Astrocyte of the cerebellum (primary cell): ENCODE results near the gene CFAP46.
"Not testable (repeated sequence)": the region's sequence is repeated elsewhere in the genome, so short reads cannot be mapped to it uniquely, and the experiment has no call there.

ENCODE experiments used
- DNase-seq: peaks from one replicate; pipeline ENCODE4 v3.0.0-alpha.2; 2011; ENCODE audit warnings: low read depth
- H3K4me3 ChIP-seq: 2 replicates; pipeline ENCODE4 v1.5.1; 2011; ENCODE audit warnings: mild to moderate bottlenecking, low read depth, low read length, moderate library complexity
- in situ Hi-C: cut with HindIII; loops from 2 replicates; pipeline ENCODE4 v1.10.0; 2017; ENCODE audit warnings: low sequenced_read_pairs
- TF ChIP-seq, protein P1 (sequence below): IDR thresholded peaks from 2 replicates; pipeline ENCODE4 v1.5.1; 2012; ENCODE audit warnings: low read length, low read depth, moderate library complexity, mild to moderate bottlenecking; ENCODE audit errors: missing control alignments

CFAP46 gene

DNA sequence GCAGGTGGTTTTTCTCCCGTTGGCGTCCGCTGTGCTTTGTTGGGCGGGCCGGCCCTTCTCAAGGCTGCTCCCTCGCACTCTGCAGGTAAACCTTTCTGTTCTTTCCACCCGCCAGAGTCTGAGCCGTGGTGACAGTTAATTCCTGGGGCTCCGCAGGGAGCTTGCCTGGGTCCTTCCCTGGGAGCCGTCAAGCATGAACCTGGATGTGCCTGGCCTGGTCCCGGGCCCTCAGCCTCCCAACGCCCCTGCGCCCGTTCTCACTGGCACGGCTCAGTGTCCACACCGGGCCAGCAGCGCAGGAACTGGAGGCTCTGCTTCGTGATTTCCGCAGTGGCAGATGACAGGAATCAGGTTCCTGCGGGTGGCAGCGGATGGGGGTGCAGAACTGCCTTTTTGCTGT lies 145.5 kb downstream of the CFAP46 start:
- no peak overlapping the region for H3K4me3 ChIP-seq
- TF ChIP-seq, protein P1, sequence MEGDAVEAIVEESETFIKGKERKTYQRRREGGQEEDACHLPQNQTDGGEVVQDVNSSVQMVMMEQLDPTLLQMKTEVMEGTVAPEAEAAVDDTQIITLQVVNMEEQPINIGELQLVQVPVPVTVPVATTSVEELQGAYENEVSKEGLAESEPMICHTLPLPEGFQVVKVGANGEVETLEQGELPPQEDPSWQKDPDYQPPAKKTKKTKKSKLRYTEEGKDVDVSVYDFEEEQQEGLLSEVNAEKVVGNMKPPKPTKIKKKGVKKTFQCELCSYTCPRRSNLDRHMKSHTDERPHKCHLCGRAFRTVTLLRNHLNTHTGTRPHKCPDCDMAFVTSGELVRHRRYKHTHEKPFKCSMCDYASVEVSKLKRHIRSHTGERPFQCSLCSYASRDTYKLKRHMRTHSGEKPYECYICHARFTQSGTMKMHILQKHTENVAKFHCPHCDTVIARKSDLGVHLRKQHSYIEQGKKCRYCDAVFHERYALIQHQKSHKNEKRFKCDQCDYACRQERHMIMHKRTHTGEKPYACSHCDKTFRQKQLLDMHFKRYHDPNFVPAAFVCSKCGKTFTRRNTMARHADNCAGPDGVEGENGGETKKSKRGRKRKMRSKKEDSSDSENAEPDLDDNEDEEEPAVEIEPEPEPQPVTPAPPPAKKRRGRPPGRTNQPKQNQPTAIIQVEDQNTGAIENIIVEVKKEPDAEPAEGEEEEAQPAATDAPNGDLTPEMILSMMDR, result no peak
- in situ Hi-C loops, result no loop called here
- DNase-seq, result no peak

DNA sequence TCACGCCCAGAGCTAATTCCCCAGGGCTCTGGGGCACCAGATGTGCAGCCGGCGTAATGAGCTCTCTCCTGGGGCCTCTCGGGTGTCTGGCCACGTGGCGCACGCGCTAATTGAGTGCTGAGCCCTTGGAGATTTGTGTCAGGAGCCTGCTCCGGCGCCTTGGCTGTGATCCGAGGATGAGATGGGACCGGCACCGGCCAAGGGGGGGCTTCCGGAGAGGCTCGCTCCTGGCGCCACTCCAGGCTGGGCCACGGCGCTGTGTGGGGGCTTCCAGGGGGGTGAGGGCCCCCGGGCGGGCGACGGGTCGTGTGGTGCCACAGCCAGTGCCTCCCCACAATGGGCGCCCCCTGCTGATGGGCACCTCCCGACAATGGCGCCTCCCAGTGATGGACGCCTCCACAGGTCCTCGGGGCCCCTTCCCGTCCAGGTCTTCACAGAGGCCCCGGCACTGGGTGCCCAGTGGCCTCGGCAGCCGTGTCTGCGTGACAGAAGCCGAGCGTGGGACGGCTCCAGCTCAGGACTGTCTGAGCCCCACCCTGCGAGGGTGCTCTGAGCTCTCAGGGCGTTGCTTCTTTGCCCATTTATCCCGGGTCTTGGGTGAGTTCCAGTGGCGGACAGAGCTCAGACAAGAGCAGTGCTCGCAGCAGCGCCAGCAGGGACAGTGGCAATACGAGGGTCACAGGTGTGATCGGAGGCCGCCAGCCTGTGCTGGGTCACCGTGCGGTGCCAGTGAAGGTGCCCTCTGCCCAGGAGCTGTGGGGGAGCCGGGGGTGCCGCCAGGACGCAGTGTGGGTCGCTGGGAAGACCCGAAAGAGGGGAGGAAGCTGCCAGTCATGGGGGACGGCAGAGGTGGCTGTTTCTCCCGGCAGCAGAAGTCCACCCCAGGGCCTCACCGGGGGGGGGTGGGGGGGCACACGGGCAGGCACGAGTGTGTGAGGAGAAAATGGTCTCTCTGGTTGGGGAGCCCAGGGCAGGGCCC lies 148.2 kb downstream of the CFAP46 start:
- H3K4me3 ChIP-seq, result no peak overlapping the region
- TF ChIP-seq, protein P1, result no peak
- in situ Hi-C loops, result no loop called here
- DNase-seq, result no peak

DNA sequence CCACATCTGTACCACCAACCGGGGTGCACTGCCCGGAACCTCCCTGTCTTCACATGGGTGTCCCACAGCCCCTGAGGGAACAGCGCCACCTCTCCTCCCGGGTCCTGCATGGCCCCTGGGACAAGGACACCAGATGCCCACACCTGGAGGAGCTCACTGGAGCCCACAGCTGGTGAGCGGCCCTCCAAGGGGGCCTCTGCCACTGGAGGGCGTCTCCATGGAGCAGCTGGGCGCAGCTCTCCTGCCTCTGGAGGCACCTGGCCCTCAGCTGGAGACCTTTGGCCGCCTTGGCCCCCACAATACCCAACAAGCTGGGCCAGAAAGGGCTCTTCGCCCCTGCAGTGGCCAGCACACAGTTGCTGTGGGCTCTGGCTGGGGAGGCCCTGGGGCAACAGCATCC lies 149.2 kb downstream of the CFAP46 start:
- in situ Hi-C loops, result no loop called here
- no peak overlapping the region for H3K4me3 ChIP-seq

DNA sequence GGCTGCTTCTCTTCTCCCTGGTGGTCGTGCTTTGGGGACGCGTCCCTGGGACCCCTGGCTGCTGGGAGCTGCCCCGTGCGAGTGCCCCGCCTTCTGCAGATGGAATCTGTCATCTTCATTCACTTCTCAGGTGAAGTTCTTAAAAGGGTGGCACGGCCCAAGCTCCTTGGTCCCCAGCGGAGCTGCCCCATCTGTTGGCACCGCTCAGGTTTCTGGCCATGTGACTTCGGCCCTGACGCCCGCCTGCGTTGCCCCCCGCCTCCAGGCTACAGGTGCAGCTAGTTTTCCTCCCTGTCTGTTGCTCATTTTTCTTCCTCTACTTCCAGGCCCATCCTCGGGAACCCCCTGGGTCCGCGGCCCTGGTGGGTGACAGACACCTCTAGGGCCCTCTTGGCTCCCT lies 149.6 kb downstream of the CFAP46 start:
- H3K4me3 ChIP-seq, result no peak overlapping the region
- in situ Hi-C loops, result no loop called here
- DNase-seq, result no peak
- TF ChIP-seq, protein P1, result no peak

More for the DNA sequence above, 149.2 kb downstream of the CFAP46 start:
- TF ChIP-seq, protein P1, result no peak
- DNase-seq, result no peak

DNA sequence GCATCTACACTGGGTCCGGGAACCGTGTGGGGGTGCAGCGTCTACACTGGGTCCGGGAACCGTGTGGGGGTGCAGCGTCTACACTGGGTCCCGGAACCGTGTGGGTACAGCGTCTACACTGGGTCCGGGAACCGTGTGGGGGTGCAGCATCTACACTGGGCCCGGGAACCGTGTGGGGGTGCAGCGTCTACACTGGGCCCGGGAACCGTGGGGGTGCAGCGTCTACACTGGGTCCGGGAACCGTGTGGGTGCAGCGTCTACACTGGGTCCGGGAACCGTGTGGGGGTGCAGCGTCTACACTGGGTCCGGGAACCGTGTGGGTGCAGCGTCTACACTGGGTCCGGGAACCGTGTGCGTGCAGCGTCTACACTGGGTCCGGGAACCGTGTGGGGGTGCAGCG lies 150.3 kb downstream of the CFAP46 start:
- H3K4me3 ChIP-seq, in situ Hi-C loops, DNase-seq: not testable (repeated sequence)

DNA sequence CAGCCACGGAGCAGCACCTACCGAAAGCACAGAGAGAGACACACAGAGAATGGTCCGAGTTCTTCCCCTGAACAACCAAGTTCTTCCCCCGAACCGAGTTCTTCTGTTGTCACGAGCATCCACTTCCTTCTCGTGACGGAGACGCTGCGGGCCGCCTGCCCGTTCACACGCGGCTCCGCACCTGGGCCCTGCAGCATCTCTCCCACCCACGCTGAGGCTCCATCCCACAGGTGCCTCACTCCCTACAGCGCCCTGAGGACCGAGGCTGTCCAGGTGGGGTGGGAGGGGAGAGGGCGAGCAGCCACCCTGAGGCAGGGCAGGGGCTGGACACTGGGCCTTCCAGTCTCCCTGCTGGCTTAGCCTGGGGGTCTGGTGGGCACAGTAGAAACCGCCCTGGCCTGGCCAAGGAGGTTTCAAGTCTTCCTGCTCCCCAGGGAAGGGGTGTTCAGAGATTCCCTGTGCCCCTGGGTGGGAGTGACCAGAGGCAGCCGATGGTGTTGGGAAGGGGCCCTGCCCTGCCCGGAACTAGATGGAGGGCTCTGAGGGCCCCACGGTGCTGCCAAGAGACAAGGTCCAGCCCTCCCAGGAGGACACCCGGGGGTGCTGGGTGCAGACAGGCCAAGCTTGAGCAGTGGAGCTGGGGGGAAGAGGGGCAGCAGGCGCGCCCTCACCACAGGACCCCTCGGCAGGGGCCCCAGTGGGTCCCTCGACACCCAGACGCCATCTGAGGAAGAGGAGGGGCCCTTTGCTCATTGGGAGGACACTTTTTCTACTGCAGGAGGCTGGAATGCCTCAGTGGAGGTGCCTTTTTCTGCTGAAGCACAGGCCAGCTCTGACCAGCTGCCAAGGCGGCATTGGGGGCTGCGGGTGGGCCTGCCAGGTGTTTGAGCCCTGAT lies 151.2 kb downstream of the CFAP46 start:
- no peak overlapping the region for H3K4me3 ChIP-seq
- DNase-seq, result no peak
- TF ChIP-seq, protein P1, result no peak
- in situ Hi-C loops, result no loop called here
